Right ventricle myocardium superior (tissue), 1 donor: ENCODE results near the gene PDE2A. TPM values are rescaled to one million over a fixed set of nuclear protein-coding genes. Genes with fewer than 3 reads are reported as not detected.
A peak's percentile ranks its signal among the peaks of the same experiment; 100 is the strongest.

ENCODE experiments used
- ATAC-seq: fragments of 200-7000 bp; cut with Tn5 transposase; one replicate; pipeline ENCODE4 v1.9.1; 2020; ENCODE audit warnings: mild to moderate bottlenecking; ENCODE audit not compliant: poor library complexity
- DNase-seq: peaks from one replicate; pipeline ENCODE4 v3.0.0-alpha.2; 2020
- intact Hi-C: fragments of 100-400 bp; cut with DNase I; formaldehyde crosslinking; loops from one replicate; pipeline ENCODE4 v1.11.2; 2022
- total RNA-seq: library from RNA; stranded (reverse); fragmentation: NEBNext Ultra II Directional; extraction: Animal tissue kit (Norgen Biotek cat#: 25700); gene quantifications from one replicate; pipeline ENCODE4 v1.2.1, GENCODE V29; 2021
- donor health status: DM: no; HTN: yes; CAD: no; lungs with severe emphysema.

Gene PDE2A
- total RNA-seq, 1 donor from 2014 or later: 38.5 TPM

GRCh38 chr11:72606748-72607468 is 67.3 kb downstream of the PDE2A start:
- intact Hi-C loops: no loop called here
- ATAC-seq (peak; percentile 45), DNase-seq (no peak)

GRCh38 chr11:72605973-72606747 is 68.1 kb downstream of the PDE2A start:
- DNase-seq (no peak), ATAC-seq (peak; percentile 80)
- intact Hi-C loops: no loop called here

GRCh38 chr11:72604256-72604655 is 70.0 kb downstream of the PDE2A start:
- intact Hi-C loops: no loop called here
- ATAC-seq (no peak), DNase-seq (no peak)

GRCh38 chr11:72602250-72602904 is 71.8 kb downstream of the PDE2A start:
- no peak for DNase-seq
- intact Hi-C loops: no loop called here

GRCh38 chr11:72600557-72600956 is 73.7 kb downstream of the PDE2A start:
- ATAC-seq (no peak), DNase-seq (no peak)
- intact Hi-C loops: no loop called here

More at GRCh38 chr11:72602250-72602904, 71.8 kb downstream of the PDE2A start:
- no peak for ATAC-seq

- DNase-seq (no peak), ATAC-seq (no peak)
- intact Hi-C loops: loop anchor here (1.0 kb wide), 1 partner anchor 44 kb away; no protein-coding TSS in a partner anchor
These were observed 74.7 kb downstream of the PDE2A start for GRCh38 chr11:72599325-72600117.

- intact Hi-C loops: loop anchor here (1.0 kb wide), 1 partner anchor 44 kb away; no protein-coding TSS in a partner anchor
- DNase-seq (peak; percentile 78), ATAC-seq (peak; percentile 90)
These were observed 75.3 kb downstream of the PDE2A start for GRCh38 chr11:72598906-72599305.

- ATAC-seq (peak; percentile 13), DNase-seq (no peak)
- intact Hi-C loops: no loop called here
These were observed 75.8 kb downstream of the PDE2A start for GRCh38 chr11:72598466-72598865.

GRCh38 chr11:72597721-72598120 is 76.5 kb downstream of the PDE2A start:
- DNase-seq (no peak), ATAC-seq (no peak)
- intact Hi-C loops: no loop called here

- no peak for DNase-seq
- intact Hi-C loops: no loop called here
- no peak for ATAC-seq
These were observed 78.9 kb downstream of the PDE2A start for GRCh38 chr11:72595292-72595684.

- intact Hi-C loops: no loop called here
- DNase-seq (no peak), ATAC-seq (no peak)
These were observed 79.5 kb downstream of the PDE2A start for GRCh38 chr11:72594493-72595291.

GRCh38 chr11:72592698-72593495 is 81.3 kb downstream of the PDE2A start:
- intact Hi-C loops: no loop called here
- no peak for DNase-seq
- ATAC-seq: no peak

- DNase-seq (no peak), ATAC-seq (no peak)
- intact Hi-C loops: no loop called here
These were observed 82.3 kb downstream of the PDE2A start for GRCh38 chr11:72591785-72592502.

GRCh38 chr11:72591023-72591422 is 83.2 kb downstream of the PDE2A start:
- ATAC-seq (no peak), DNase-seq (no peak)
- intact Hi-C loops: no loop called here

- DNase-seq (peak; percentile 57), ATAC-seq (peak; percentile 50)
- intact Hi-C loops: no loop called here
These were observed 84.1 kb downstream of the PDE2A start for GRCh38 chr11:72589802-72590761.
